Thymus (tissue), 11 donors: ENCODE data around the gene PNPLA7. TPM values are rescaled to one million over a fixed set of nuclear protein-coding genes. Genes with fewer than 3 reads are reported as not detected.

ENCODE experiments used
- DNase-seq, 9 donors: peaks; one replicate each; pipeline ENCODE4 v3.0.0-alpha.2; 2013; ENCODE audit warnings: low spot score in 9 of 9, low read depth in 6 of 9, missing footprints in 1 of 9
- H3K27ac ChIP-seq, 2 donors: one replicate each; pipeline ENCODE4 v1.5.1; 2013; ENCODE audit warnings: control low read depth in 1 of 2, low read depth in 1 of 2, low read length in 1 of 2, mild to moderate bottlenecking in 1 of 2, moderate library complexity in 1 of 2
- H3K27me3 ChIP-seq, 2 donors: one replicate each; pipeline ENCODE4 v1.5.1; 2013; ENCODE audit warnings: low read length in 1 of 2; ENCODE audit not compliant: control insufficient read depth in 2 of 2, insufficient read depth in 1 of 2
- H3K36me3 ChIP-seq, 2 donors: one replicate each; pipeline ENCODE4 v1.5.1; 2013; ENCODE audit warnings: low read length in 1 of 2, mild to moderate bottlenecking in 1 of 2, moderate library complexity in 1 of 2; ENCODE audit not compliant: control insufficient read depth in 2 of 2, insufficient read depth in 2 of 2
- H3K4me1 ChIP-seq, 2 donors: one replicate each; pipeline ENCODE4 v1.5.1; 2013; ENCODE audit warnings: low read length in 2 of 2; ENCODE audit not compliant: control insufficient read depth in 2 of 2, insufficient read depth in 2 of 2
- H3K4me3 ChIP-seq, 2 donors: one replicate each; pipeline ENCODE4 v1.5.1; 2013; ENCODE audit warnings: low read length in 2 of 2, control low read depth in 1 of 2, mild to moderate bottlenecking in 1 of 2
- H3K9me3 ChIP-seq, 2 donors: one replicate each; pipeline ENCODE4 v1.5.1; 2013; ENCODE audit warnings: low read length in 1 of 2, mild to moderate bottlenecking in 1 of 2; ENCODE audit not compliant: control insufficient read depth in 2 of 2, insufficient read depth in 1 of 2
- WGBS: extraction: QIAGEN DNeasy Blood & Tissue Kit; methylation state at CpG from one replicate; pipeline ENCODE4 v1.1.7; 2013; 5-methylcytosine and 5-hydroxymethylcytosine counted together
- polyA plus RNA-seq: library from polyadenylated mRNA; stranded (reverse); fragments of 200-250 nt; gene quantifications from one replicate; pipeline ENCODE4 v1.2.3, GENCODE V29; 2013
- total RNA-seq: library from RNA; stranded (reverse); fragments of 120-200 nt; gene quantifications from one replicate; pipeline ENCODE4 v1.2.4, GENCODE V29; 2013
- donor health status: healthy.

PNPLA7 gene
- total and polyA plus RNA-seq, 2 donors = 1.6 to 11.5 TPM

GRCh38 chr9:137449931-137450538 is 100.2 kb downstream of the PNPLA7 start:
- DNase-seq = peak in 1 of 9 donors; percentile 41
- Histone ChIP-seq H3K27me3 (peaks cover 0 to 26% of the 10 kb centered on the region in 2 donors), H3K4me3 (no peak overlapping the region), H3K36me3 (peaks cover 4 to 9% of the 10 kb centered on the region in 2 donors), H3K4me1 (peaks cover 9 to 30% of the 10 kb centered on the region in 2 donors), H3K27ac (peak overlapping the region in 1 of 2 donors; percentile 58), H3K9me3 (peaks cover 1 to 28% of the 10 kb centered on the region in 2 donors)
- WGBS = 52% methylated on average over 18 of the region's 18 CpGs

- Histone ChIP-seq H3K4me3 (no peak overlapping the region), H3K27me3 (peaks cover 0 to 30% of the 10 kb centered on the region in 2 donors), H3K27ac (no peak overlapping the region), H3K9me3 (peaks cover 1 to 28% of the 10 kb centered on the region in 2 donors), H3K4me1 (peaks cover 2 to 23% of the 10 kb centered on the region in 2 donors), H3K36me3 (peaks cover 4 to 9% of the 10 kb centered on the region in 2 donors)
- WGBS = 97% methylated on average over 36 of the region's 36 CpGs
- DNase-seq = no peak
Measured at GRCh38 chr9:137449081-137449844, 100.9 kb downstream of the PNPLA7 start.

GRCh38 chr9:137448602-137448962 is 101.6 kb downstream of the PNPLA7 start:
- Histone ChIP-seq H3K4me3 (no peak overlapping the region), H3K36me3 (peaks cover 4 to 9% of the 10 kb centered on the region in 2 donors), H3K27me3 (peaks cover 0 to 33% of the 10 kb centered on the region in 2 donors), H3K4me1 (peaks cover 0 to 18% of the 10 kb centered on the region in 2 donors), H3K9me3 (peaks cover 1 to 26% of the 10 kb centered on the region in 2 donors), H3K27ac (no peak overlapping the region)
- WGBS = 97% methylated on average over 16 of the region's 16 CpGs
- no peak for DNase-seq

GRCh38 chr9:137447722-137448601 is 102.2 kb downstream of the PNPLA7 start:
- Histone ChIP-seq H3K9me3 (peaks cover 0 to 20% of the 10 kb centered on the region in 2 donors), H3K4me1 (peaks cover 0 to 14% of the 10 kb centered on the region in 2 donors), H3K27me3 (peaks cover 0 to 34% of the 10 kb centered on the region in 2 donors), H3K27ac (no peak overlapping the region), H3K36me3 (peaks cover 4 to 9% of the 10 kb centered on the region in 2 donors), H3K4me3 (no peak overlapping the region)
- no peak for DNase-seq
- whole genome bisulfite sequencing = 95% methylated on average over 27 of the region's 27 CpGs

GRCh38 chr9:137446851-137447471 is 103.2 kb downstream of the PNPLA7 start:
- no peak overlapping the region for H3K27ac ChIP-seq
- DNase-seq = no peak
- H3K27me3 ChIP-seq = peaks cover 2 to 44% of the 10 kb centered on the region in 2 donors
- peaks cover 4 to 9% of the 10 kb centered on the region in 2 donors for H3K36me3 ChIP-seq
- H3K9me3 ChIP-seq = peaks cover 0 to 15% of the 10 kb centered on the region in 2 donors
- H3K4me3 ChIP-seq = no peak overlapping the region
- H3K4me1 ChIP-seq = peaks cover 0 to 10% of the 10 kb centered on the region in 2 donors
- 82% methylated on average over 21 of the region's 21 CpGs for WGBS

GRCh38 chr9:137445930-137446431 is 104.2 kb downstream of the PNPLA7 start:
- no peak overlapping the region for H3K4me3 ChIP-seq
- peaks cover 0 to 14% of the 10 kb centered on the region in 2 donors for H3K9me3 ChIP-seq
- H3K27ac ChIP-seq = no peak overlapping the region
- peaks cover 0 to 10% of the 10 kb centered on the region in 2 donors for H3K4me1 ChIP-seq
- no peak for DNase-seq
- 84% methylated on average over 19 of the region's 19 CpGs for WGBS
- H3K36me3 ChIP-seq = peaks cover 4 to 9% of the 10 kb centered on the region in 2 donors
- H3K27me3 ChIP-seq = peaks cover 12 to 53% of the 10 kb centered on the region in 2 donors

GRCh38 chr9:137445275-137445807 is 104.9 kb downstream of the PNPLA7 start:
- DNase-seq = peak in 3 of 9 donors; percentile 59 to 74 (median 74)
- Histone ChIP-seq H3K4me1 (peaks cover 0 to 10% of the 10 kb centered on the region in 2 donors), H3K27ac (no peak overlapping the region), H3K27me3 (peaks cover 12 to 53% of the 10 kb centered on the region in 2 donors), H3K4me3 (no peak overlapping the region), H3K36me3 (peaks cover 4 to 9% of the 10 kb centered on the region in 2 donors), H3K9me3 (peaks cover 0 to 7% of the 10 kb centered on the region in 2 donors)
- WGBS = 28% methylated on average over 14 of the region's 14 CpGs

- no peak for DNase-seq
- Histone ChIP-seq H3K4me3 (no peak overlapping the region), H3K9me3 (no peaks in the 10 kb centered on the region), H3K36me3 (peaks cover 2 to 4% of the 10 kb centered on the region in 2 donors), H3K4me1 (peaks cover 0 to 10% of the 10 kb centered on the region in 2 donors), H3K27me3 (peaks cover 12 to 56% of the 10 kb centered on the region in 2 donors), H3K27ac (no peak overlapping the region)
- WGBS = 93% methylated on average over 14 of the region's 14 CpGs
Measured at GRCh38 chr9:137444106-137444790, 106.0 kb downstream of the PNPLA7 start.
